Calu3 (cell line): Measurements from ENCODE around the gene CDH4. TPM values are rescaled to one million over a fixed set of nuclear protein-coding genes. Genes with fewer than 3 reads are reported as not detected.

Experiments
- BruUV-seq: library from RNA; stranded (reverse); fragments of 400-500 nt; replicated peaks from 2 replicates; lab custom pipeline; 2021; lab: Mats Ljungman, UMichigan
- CTCF ChIA-PET: fragments of 300-600 bp; sonication (Branson Sonifier 250); formaldehyde crosslinking; loops from one replicate; lab custom pipeline; 2022; ENCODE audit warnings: antibody characterized with exemption; lab: Charles Lee
- DNase-seq: peaks from one replicate; pipeline ENCODE4 v3.0.0; 2022
- H3K27ac Mint-ChIP-seq: one replicate; pipeline ENCODE4 v1.8.0; 2022; ENCODE audit warnings: mixed read lengths; ENCODE audit not compliant: unreplicated experiment
- H3K27me3 Mint-ChIP-seq: one replicate; pipeline ENCODE4 v1.8.0; 2022; ENCODE audit warnings: mixed read lengths; ENCODE audit not compliant: unreplicated experiment
- H3K36me3 Mint-ChIP-seq: one replicate; pipeline ENCODE4 v1.8.0; 2022; ENCODE audit warnings: mild to moderate bottlenecking, moderate library complexity, mixed read lengths; ENCODE audit not compliant: insufficient read depth, unreplicated experiment
- H3K4me1 Mint-ChIP-seq: one replicate; pipeline ENCODE4 v1.8.0; 2022; ENCODE audit warnings: mild to moderate bottlenecking, low read depth, mixed read lengths; ENCODE audit not compliant: unreplicated experiment
- H3K4me3 Mint-ChIP-seq: one replicate; pipeline ENCODE4 v1.8.0; 2022; ENCODE audit warnings: mild to moderate bottlenecking, low read depth, moderate library complexity, mixed read lengths; ENCODE audit not compliant: unreplicated experiment
- H3K9me3 Mint-ChIP-seq: one replicate; pipeline ENCODE4 v1.8.0; 2022; ENCODE audit warnings: low read depth, mixed read lengths; ENCODE audit not compliant: unreplicated experiment
- intact Hi-C: fragments of 100-400 bp; cut with micrococcal nuclease; formaldehyde crosslinking; loops from one replicate; pipeline ENCODE4 v1.10.0; 2022; ENCODE audit not compliant: unreplicated experiment
- total RNA-seq: library from RNA; stranded (reverse); gene quantifications from 2 replicates; pipeline ENCODE4 v1.2.3, GENCODE V29; 2022
- TF ChIP-seq, protein P1 (sequence below): fragments of 200-600 bp; IDR thresholded peaks from one replicate; pipeline ENCODE4 v1.8.0; 2022; ENCODE audit warnings: antibody characterized with exemption; ENCODE audit not compliant: unreplicated experiment

CDH4 gene
- total RNA-seq, 1 experiment from 2014 or later: not detected

DNA sequence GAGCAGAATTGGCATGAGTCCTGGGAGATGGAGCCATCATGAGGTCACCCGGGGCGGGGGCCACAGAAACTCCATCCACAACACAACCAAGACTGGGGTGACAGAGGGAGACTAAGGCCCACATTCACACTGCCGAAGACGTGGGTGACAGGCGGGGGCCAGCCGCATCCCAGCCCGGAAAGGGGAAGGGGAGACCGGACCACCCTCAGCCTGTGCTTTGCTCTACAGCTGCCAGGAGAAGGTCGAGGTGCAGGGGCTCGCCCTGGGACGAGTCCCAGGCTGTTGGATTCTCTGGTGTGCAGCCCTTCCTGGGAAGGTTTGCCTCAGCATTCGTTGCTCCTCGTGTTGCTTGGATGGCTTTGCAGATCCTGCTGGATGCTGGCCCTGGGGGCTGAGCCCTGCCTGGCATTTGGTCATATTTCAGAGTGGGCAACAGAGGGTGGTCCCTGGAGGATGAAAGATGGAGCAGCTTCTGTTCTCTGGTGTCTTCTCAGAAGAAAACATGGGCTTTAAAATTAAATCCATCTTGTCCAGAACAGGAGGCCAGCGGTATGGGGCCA is 484.8 kb downstream of the CDH4 start:
- Mint-ChIP-seq H3K27ac (no peak overlapping the region), H3K27me3 (peaks cover 57% of the 10 kb centered on the region), H3K4me3 (no peak overlapping the region), H3K4me1 (no peaks in the 10 kb centered on the region), H3K36me3 (no peaks in the 10 kb centered on the region), H3K9me3 (no peaks in the 10 kb centered on the region)
- TF ChIP-seq, protein P1, sequence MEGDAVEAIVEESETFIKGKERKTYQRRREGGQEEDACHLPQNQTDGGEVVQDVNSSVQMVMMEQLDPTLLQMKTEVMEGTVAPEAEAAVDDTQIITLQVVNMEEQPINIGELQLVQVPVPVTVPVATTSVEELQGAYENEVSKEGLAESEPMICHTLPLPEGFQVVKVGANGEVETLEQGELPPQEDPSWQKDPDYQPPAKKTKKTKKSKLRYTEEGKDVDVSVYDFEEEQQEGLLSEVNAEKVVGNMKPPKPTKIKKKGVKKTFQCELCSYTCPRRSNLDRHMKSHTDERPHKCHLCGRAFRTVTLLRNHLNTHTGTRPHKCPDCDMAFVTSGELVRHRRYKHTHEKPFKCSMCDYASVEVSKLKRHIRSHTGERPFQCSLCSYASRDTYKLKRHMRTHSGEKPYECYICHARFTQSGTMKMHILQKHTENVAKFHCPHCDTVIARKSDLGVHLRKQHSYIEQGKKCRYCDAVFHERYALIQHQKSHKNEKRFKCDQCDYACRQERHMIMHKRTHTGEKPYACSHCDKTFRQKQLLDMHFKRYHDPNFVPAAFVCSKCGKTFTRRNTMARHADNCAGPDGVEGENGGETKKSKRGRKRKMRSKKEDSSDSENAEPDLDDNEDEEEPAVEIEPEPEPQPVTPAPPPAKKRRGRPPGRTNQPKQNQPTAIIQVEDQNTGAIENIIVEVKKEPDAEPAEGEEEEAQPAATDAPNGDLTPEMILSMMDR: no peak
- DNase-seq: no peak
- no TSS peak for BruUV-seq
- intact Hi-C loops: no loop called here
- CTCF ChIA-PET: no interaction called here

DNA sequence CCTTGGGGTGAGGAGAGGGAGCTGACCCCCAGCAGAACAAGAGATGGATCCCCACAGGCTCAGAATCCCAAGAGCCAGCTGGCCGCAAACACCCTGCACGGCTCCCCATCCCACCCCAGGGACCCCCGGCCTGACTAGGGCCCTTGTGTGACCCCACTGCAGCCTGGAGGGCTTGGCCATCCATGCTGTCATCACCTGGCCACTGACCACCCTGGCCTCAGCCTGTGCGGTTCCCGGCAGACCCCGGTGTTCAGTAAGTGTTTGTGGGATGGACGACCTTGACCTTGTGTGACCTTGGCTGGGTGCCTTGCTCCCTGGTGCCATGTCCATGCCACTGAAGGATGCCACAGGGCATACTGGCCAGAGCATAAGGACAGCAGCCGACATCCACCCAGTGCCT is 485.3 kb downstream of the CDH4 start:
- no peaks in the 10 kb centered on the region for H3K4me1 Mint-ChIP-seq
- no peak overlapping the region for H3K27ac Mint-ChIP-seq
- TF ChIP-seq, protein P1: no peak
- H3K27me3 Mint-ChIP-seq: peaks cover 57% of the 10 kb centered on the region
- H3K36me3 Mint-ChIP-seq: no peaks in the 10 kb centered on the region
- CTCF ChIA-PET: no interaction called here
- DNase-seq: no peak
- intact Hi-C loops: no loop called here
- H3K9me3 Mint-ChIP-seq: no peaks in the 10 kb centered on the region
- no peak overlapping the region for H3K4me3 Mint-ChIP-seq
- BruUV-seq: no TSS peak

DNA sequence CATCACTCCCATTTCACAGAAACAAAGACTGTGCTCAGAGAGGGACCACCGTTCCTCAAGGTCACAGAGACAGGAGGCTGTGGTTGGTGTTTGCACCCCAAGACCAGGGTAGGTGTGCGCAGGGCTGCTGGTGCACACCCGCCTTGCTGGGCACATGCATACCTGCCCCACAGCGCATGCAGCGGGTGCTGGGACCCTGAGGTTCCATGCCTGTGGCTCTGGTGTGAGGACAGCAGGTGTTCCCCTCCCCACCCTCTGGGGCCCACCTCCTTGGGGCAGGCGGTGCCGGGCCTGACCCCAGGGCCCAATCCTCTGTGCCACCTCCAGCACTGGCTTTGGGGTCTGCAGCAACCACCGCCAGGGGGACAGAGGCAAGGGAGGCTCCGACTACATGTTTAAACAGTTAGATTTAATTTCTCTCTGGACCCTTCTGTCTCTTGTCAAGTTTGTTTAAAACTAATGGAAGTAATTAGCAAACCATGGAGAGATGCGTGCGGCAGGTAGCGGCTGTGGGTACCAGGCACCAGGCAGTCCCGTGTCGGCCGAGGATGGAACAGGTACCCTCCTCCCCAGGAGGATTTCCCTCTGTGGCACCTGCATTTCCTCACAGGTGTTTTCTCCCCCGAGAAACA is 485.9 kb downstream of the CDH4 start:
- intact Hi-C loops: no loop called here
- H3K27ac Mint-ChIP-seq: no peak overlapping the region
- H3K36me3 Mint-ChIP-seq: no peaks in the 10 kb centered on the region
- TF ChIP-seq, protein P1: no peak
- DNase-seq: no peak
- no TSS peak for BruUV-seq
- H3K9me3 Mint-ChIP-seq: no peaks in the 10 kb centered on the region
- CTCF ChIA-PET: no interaction called here
- no peaks in the 10 kb centered on the region for H3K4me1 Mint-ChIP-seq
- H3K27me3 Mint-ChIP-seq: peaks cover 57% of the 10 kb centered on the region
- no peak overlapping the region for H3K4me3 Mint-ChIP-seq

DNA sequence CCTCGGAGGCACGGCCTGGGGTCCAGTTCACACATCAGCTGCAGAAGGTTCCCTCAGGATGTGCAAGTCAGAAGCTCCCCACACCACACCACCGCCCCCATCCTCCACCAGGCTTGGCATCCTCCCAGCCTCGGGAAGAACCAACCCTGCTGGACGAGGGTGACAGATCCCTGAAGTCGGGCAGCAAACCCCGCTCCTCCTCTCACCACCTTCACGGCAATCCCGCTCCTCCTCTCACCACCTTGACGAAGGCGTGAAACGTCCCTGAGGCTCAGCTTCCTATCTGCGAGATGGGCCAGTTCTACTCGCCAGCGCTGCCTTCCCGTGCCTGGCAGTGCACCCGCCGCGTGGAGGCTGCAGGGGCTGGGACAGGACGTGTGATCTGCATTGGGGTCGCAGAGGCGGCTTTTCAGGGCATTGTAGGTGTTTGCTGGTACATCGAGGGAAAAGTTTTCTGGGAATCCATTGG is 486.6 kb downstream of the CDH4 start:
- CTCF ChIA-PET: no interaction called here
- no peak for DNase-seq
- TF ChIP-seq, protein P1: no peak
- no peaks in the 10 kb centered on the region for H3K4me1 Mint-ChIP-seq
- intact Hi-C loops: no loop called here
- peaks cover 57% of the 10 kb centered on the region for H3K27me3 Mint-ChIP-seq
- no TSS peak for BruUV-seq
- no peaks in the 10 kb centered on the region for H3K9me3 Mint-ChIP-seq
- no peaks in the 10 kb centered on the region for H3K36me3 Mint-ChIP-seq
- no peak overlapping the region for H3K27ac Mint-ChIP-seq
- H3K4me3 Mint-ChIP-seq: no peak overlapping the region
